Spleen (tissue), 7 donors: ENCODE results near the gene SLC35E4.

Experiments
- POLR2A ChIP-seq, 3 donors: fragments of 450-650 bp; IDR thresholded peaks; one replicate each; pipeline ENCODE4 v1.5.1; 2017; ENCODE audit warnings: antibody characterized with exemption in 3 of 3, mild to moderate bottlenecking in 1 of 3
- TF ChIP-seq, protein P1 (sequence below), 11 experiments: fragments of 200-600 bp in 7 of 11; fragments of 450-650 bp in 4 of 11; sonication (generic) in 4 of 11; IDR thresholded peaks in 8 of 11; conservative IDR thresholded peaks in 3 of 11; 1 replicate in 7 of 11; 2 replicates in 4 of 11; pipeline versions ENCODE4 v1.4.0 to v1.8.0; 2016 to 2021; ENCODE audit warnings: antibody characterized with exemption in 11 of 11, inconsistent platforms in 4 of 11, mild to moderate bottlenecking in 1 of 11
- donor health status: DM: no; HTN: no; CAD: no; lungs with moderate emphysema.
- donor health status: DM: no; HTN: no; CAD: no.
- donor health status: DM: no; HTN: no; CAD: no.

DNA sequence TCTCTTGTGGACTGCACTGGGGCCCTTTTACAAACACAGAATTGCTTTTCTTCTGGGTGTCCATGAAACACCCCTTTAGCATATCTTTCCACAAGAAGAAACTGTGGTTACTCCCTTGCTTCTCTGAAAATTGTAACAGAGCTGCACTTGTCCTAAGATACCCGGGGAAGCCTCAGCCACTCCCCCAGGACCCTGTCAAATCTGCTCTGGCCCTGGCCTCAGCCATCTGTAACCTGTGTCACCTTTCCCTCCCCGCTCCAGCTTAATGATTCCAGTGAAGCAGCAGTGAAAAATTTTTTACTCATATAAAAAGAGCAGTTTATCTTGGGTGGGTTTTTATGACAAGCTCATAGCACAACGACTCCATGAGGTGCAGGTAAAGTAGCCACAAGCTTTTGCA lies 35.5 kb downstream of the SLC35E4 start:
- TF ChIP-seq, protein P1, sequence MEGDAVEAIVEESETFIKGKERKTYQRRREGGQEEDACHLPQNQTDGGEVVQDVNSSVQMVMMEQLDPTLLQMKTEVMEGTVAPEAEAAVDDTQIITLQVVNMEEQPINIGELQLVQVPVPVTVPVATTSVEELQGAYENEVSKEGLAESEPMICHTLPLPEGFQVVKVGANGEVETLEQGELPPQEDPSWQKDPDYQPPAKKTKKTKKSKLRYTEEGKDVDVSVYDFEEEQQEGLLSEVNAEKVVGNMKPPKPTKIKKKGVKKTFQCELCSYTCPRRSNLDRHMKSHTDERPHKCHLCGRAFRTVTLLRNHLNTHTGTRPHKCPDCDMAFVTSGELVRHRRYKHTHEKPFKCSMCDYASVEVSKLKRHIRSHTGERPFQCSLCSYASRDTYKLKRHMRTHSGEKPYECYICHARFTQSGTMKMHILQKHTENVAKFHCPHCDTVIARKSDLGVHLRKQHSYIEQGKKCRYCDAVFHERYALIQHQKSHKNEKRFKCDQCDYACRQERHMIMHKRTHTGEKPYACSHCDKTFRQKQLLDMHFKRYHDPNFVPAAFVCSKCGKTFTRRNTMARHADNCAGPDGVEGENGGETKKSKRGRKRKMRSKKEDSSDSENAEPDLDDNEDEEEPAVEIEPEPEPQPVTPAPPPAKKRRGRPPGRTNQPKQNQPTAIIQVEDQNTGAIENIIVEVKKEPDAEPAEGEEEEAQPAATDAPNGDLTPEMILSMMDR (IDR thresholded peaks at IDR 0.05 in 8 of 11, conservative IDR thresholded peaks at IDR 0.05 in 3 of 11): no peak
- TF ChIP-seq POLR2A (IDR thresholded peaks at IDR 0.05): no peak
